Hematopoietic multipotent progenitor cell treated with erythropoietin and hydrocortisone succinate and interleukin-3 and kit ligand, for 17 days (in vitro differentiated cells): Measurements from ENCODE around the gene DOCK8.

Experiments used
- DNase-seq: peaks from one replicate; pipeline ENCODE4 v3.0.0-alpha.2; 2015; ENCODE audit warnings: low spot score

Gene DOCK8

DNA sequence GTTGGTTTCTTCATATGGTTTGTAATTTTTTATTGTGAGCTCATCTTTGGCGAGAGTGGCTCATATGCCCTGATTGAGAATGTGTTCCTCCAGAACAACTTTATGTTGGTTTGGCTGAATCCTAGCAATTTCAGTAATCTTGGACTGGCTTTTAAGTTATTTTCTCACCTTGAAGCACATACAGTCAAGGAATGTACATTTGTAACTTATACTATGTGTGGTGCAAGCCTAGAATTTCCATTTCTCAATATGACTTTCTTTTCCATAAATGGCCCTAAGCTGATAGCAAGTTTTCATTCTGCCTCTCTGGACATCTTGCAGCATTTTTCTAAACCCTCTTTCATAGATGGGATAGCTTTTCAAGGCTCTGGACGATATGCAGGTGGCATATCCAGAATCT is 247.5 kb downstream of the DOCK8 start:
- DNase-seq, result no peak

DNA sequence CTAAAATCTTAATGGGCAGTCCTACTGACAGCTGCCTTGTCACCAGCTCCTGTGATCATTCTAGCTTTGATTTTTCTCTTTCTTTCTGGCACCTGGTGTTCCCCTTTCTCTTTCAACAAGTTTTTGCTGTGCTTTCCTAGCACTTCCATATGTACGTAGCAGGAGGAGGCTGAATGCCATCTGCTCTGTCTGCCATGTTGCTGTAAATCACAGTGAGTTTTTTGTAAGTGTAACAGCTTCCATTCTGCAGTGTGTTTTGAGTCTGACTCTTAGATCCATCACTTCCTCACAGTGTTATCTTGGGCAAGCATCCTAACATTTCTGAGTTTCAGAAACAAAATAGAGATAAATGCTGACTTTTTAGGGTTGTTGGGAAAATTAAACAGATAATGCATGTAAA is 247.9 kb downstream of the DOCK8 start:
- no peak for DNase-seq

DNA sequence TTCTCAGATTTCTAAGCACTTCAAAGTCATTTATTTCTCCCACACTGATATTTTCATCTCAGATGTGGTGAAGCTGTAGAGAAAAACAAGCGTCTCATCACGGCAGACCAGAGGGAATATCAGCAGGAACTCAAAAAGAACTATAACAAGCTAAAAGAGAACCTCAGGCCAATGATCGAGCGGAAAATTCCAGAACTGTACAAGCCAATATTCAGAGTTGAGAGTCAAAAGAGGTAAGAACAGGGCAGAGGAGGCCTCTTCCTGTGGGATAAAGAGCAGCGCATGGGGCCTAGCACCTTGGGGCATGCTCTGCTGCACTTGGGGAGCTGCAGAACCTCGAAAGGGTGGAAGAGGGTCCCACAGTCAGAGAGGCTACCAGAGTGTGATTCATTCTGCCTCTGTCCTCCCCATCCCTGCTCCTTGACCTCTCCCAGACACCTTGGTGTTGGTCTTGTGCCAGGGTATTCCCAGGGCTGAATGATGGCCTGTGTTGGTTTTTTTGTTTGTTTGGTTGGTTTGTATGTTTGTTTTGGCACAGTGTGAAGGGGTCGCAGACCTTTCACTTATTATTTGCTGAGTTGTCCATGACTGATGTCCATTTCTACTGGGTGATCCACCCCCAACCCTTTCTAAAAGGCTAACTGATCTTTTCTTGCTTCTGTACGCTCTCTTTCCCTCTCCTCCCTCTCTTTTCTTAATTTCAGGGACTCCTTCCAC is 248.9 kb downstream of the DOCK8 start:
- DNase-seq, result no peak

DNA sequence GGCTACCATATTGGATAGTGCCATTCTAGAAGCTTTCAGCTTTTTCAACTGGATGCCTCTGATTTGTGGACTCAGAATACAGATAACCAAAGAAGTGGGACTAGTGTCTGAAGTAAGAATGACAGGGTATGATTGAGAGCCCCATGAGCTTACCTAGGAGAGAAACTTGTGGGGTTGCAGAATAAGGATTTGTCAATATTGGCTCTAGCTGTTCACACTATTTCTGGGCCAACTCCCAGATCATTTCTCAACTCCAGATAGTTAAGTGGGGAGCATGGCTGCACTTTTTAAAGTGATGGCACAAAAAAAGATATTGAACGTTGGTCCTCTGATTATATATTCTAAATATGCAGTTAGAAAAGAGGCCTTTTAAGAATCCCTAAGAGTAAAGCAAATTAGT is 252.1 kb downstream of the DOCK8 start:
- no peak for DNase-seq

DNA sequence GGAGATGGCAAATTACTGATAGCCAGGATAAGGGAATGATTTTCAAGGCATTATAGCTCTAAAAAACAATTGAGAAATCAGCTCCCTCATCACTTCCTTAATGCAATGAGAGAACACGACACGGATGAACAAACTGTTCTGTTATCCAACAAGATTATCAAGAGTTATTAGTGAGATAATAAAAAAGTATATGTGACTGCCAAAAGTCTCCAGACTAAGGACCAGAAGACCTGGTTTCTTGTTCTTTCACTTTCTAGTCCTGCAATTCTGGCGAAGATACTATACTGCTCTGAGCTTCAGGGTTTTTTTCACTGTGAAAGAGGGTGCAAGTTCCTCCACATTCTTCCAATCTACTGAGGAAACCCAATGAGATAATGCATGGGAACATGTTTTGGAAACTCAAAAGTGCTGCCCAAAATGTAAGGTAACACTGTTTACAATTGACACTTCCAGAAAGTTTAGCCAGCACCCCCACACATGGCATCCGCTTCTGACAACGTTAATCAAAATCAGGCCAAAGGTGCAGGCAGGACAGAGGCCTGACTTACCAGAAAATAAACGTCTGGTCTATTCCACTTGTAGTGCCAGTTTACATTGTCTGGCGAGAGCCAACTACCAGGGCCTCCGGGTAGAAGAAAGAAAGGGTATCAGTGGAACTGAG is 254.2 kb downstream of the DOCK8 start:
- no peak for DNase-seq

DNA sequence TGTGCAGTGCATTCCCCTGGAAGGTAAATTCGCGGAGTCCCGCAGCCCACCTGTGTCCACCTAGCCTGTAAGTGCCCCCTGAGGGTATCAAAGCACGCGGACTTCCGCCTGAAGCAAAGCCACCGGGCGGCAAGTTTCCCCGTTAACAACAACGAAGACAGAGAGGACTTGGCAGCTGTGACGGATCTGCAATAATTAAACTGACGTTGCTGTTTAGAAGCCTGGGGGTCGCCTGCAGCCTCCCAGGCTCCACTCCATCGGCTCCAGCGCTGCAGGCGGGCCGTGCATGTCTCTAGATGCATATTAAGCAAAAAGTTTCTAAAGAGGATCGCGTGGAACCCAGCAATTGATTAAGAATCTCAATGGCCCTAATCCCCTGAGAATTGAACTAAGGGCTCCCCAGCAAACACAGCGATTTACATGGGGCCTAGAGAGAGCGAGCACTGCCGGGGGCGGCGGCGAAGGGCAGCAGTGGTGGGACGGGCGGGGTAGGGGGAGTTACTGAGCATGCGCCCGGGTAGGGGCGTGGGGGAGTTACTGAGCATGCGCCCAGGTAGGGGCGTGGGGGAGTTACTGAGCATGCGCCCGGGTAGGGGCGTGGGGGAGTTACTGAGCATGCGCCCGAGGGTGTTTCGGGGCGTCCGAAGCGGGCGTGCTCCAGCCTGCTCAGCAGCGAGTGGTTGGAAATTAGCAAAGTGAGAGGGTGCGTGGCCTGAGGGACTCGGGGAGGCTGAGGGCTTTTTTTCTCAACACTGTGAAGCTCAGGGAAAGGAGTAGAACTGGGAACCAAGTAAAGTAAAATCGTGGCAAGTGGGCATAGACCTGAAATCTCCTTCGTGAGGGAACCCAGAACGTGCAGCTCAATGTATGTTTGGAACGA is 255.2 kb downstream of the DOCK8 start:
- DNase-seq, result peak; percentile 86

DNA sequence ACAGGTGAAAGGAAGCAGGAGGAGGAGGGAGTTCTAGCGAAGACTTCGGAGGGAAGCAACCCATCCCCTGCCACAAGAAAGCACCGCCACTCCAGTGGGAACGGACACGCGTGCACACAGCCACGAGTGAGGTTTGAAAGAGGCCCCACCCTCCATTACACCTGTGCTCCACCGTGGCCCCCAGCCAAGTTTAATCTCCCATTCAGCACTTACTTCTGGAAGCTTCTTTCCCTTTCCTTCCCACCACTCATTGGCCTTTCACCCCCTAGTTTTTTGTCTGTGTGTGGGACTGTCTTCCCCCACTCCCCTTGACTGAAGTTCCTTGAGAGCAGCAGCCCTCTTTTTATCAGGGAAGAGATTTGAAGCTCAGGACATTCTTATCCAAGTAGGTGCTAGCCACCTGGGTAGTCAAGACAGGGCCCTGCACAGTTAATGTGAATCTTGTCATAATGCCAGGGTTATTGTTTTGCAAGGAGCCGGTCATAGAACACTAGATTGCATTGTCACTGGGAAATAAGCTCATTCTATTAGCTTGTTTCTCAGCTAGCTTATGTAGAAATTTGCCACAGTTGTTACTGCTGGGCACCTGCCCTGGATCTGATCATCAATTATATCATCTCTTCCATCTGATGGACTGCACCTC is 256.0 kb downstream of the DOCK8 start:
- DNase-seq, result peak; percentile 14

DNA sequence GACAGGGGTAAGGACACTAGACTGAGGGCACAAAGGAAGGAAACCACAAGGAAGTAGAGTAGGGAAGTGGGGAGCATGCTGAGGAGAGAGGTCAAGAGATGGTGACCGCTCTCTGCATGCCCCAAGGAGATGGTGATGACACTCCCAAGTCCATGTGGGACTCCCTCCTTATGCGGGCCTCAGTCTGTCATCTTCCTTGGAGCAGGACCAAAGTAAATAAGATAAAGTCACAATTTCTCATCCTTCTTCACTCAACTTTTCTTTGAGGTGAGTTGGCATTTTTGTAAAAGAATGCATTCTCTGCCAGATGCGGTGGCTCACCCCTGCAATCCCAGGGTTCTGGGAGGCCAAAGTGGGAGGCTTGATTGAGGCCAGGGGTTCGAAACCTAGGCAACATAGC is 256.7 kb downstream of the DOCK8 start:
- no peak for DNase-seq

DNA sequence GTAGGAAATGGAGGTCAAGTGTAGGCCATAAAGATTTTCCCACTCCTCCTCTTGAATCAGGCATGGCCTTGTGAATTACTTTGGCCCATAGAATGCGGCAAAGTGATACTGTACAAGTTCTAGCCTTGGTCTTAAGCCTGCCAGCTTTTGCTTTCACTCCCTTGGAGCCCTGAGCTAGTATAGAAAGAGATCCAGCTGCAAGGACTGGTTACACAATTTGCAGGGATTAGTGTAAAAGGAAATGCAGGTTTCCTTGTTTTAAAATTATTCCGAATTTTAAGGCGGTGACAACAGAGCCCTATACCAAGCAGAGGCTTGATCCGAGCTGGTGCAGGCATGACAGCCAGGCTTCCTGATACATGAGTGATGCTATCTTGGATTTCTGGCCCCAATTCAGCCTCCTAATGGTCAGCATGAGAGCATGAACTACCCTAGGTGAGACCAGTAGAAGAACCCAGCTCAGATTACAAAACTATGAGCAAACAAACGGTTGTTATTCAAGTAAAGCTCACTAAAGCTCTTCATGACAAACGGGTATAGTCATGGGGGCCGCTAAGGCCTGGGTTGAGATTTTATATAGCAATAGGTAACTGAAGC is 257.9 kb downstream of the DOCK8 start:
- DNase-seq, result no peak

DNA sequence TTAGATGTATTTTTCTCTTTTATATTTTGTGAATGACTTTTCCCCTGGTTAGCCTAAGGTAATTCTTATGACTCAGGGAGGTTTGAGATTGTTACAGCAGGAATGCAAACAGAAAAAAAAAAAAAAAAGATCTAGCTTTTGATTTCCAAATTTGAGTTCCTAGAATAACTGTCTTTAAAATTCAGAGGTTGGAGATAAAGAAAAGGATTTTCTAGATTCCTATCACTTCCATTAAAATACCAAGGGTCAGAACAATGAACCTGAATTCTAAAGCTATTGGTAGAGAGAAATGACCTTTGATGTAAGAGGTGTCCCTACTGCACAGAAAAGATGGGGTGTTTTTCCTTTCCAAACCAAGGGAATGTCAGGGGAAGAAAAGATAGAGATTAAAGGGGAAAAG is 262.5 kb downstream of the DOCK8 start:
- no peak for DNase-seq

DNA sequence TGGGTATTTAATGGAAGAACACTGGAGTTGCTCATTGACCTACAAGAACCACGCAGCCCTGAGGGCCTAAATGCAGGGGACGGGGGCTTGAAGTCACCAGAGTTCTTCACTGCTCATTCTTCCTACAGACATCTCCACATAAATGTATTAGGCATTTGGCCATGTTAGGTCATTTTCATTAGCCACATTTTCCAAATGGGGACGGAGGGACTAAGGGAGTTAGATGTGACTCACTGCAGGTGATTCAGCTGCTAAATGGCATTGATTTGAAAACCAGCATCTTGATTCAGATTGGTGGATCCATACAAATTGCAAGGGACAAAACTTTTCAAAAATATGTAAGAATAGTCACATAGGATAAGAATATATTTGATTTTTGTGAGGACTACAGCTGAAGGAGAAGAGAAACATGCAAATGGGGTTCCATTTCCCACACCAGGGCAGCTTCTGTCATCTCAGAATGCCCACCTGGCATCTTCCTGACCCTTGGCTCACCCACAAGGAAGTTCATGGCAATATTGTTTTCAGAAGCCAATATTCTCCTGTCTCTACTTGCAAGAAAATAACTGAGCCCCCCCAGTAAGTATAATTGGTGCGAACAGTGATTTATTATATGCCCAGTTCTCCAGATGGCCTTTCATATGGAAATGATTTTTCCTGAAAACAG is 264.8 kb downstream of the DOCK8 start:
- DNase-seq, result no peak

DNA sequence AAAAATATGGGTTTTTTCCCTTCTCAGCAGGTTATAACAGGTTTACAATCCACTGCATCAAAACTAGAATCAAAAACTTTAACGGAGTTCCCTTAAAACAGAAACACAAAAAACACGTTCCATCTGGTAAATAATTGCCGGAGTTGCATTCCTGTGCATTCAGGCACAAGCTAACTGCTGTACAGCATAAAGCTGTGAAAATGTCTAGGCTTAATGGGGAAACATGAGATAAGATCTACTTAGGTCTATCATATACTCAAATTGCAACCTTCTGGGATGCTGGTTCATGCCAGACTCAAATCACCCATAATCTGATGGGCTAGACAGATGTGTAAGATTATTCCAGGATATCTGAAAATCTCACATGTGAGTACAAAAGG is 265.3 kb downstream of the DOCK8 start:
- DNase-seq, result no peak

DNA sequence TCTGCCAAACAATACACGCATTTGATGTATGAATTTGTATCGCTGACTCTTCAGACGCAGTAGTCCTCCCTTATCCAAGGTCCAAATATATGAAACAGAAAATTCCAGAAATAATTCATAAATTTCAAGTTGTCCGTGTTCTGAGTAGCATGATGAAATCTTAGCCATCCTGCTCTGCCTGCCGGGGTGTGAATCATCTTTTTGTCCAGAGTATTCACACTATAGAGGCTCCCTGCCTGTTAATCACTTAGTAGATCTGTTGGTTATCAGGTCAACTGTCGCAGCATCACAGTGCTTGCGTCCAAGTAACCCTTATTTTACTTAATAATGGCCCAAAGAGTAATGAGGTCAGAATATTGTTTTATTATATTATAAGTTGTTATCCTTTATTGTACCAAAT is 268.1 kb downstream of the DOCK8 start:
- no peak for DNase-seq

DNA sequence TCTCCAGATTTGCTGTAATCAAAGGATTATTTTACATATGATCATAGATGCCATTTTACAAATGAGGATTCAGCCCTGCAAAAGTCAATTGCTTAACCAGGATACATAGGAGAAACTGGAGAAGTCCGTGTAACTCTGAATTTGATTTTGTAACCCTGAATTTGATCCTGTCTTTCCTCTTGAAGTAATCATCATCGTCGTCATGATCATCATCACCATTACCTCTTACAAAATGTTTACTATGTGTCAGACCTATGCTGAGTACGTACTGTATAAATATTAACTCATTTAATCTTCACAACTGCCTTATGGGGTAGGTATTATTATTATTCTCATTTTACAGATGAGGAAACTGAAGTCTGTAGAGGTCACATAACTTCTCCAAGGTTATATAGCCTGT is 271.5 kb downstream of the DOCK8 start:
- no peak for DNase-seq

DNA sequence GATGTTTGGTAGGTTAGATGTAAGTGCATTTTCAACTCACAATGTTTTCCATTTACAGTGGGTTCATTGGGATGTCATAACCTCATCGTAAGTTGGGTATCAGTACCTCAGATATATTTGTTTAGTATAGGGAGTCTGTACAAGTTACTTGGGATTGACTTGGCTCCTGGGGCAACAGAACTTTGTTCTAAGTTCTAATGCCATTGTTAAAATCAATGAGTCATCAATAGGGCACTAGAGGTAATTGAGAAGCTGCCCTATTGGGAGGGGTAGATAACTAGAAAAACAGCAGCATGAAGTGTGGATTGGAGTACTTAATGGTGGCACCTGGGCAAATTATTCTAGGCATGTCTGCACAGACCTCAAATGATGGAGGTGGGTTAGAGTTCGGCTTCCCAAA is 272.8 kb downstream of the DOCK8 start:
- DNase-seq, result no peak

DNA sequence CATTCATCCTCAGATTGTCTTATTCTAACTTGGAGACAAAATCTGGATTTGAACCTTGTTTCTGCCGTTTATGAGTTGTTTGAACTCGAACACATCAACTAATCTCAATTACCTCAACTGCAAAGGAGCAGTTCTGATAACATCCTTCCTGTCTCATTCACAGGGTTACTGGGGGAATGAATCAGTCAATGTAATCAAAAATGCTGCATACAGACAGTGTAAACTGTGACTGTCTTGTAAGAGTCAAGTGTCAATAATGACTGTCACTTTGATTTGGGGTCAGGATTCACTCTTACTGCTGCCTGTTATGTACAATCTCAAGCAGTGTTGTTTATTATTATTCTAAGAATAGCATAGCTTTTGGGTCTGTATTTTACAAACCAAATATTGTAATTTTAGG is 273.8 kb downstream of the DOCK8 start:
- no peak for DNase-seq

DNA sequence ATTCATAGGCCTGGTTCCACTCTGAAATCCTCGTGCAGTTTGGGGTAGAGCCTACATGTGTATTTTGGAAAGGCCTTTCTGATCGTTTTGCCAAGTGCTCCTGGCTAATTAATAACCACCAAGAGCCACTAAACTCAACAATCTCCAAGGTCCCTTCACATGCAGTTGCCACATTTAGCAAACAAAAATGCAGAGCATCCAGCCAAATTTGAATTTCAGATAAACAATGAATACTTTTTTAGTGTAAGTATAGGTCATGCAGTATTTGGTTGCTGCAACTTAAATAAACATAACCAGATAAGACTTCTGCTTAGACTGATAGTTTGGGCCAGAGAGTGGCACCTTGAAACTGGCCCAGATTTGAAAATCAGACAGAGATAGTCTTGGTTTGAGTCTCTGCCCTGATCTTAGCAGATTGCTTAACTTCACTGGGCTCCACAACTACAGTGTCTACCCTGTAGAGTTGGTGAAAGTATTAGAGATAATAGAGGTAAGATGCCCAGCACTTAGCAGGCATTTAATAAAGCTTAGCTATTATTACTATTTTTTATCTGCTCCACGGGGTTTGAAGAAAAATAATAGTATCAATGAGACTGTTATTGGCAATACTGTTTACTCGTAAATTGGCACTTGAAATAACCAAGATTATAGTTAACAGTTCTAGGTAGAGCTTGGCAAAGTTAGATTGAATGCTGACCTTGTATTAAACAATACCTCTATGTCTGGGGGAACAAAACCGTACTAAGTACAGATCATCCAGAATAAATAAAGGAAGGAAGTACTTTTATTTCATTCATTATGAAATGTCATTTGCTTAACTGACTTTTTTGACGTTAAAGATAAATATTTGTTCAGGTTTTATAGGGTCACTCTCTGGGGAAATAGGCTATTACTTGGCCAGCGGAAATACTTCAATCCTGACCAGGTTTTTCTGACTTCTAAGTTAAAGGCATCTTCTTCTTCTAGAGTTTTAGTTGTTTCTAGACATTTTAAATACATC is 274.8 kb downstream of the DOCK8 start:
- no peak for DNase-seq

DNA sequence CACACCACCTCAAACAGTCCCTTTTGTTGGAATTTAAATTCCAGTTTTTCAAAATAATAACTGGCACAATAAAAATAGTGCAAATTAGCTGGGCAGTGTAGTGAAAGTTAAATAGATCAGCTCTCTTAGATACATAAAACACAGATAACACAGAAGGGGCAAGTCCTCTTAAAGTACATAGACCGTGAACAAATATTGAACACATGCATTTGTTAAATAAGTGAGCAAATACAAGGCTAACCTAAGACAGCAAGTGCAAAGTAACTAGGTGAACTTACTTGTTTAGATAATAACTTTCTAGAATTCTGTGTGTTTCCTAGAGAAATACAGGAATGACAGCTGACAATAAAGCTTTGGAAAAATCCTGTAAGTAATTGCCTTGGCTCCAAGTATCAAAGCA is 280.1 kb downstream of the DOCK8 start:
- DNase-seq, result no peak

DNA sequence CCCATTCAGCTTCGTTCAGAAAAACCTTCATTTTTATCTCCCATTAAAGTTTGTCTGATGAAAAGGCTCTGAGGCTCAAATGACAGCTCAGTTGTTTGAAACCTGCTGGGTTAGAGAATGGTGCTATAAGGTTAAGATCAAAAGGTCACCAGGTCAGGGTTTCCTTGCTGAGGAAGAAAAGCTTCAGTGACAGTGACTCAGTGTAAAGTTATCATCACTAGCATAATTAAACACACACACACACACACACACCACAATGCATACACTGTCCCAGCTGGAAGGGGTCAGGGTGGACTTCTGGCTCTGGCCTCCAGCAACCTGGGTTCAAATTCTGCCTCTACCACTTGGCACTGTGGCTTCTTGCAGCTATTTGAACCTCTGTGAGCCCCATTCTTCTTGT is 281.1 kb downstream of the DOCK8 start:
- DNase-seq, result no peak

DNA sequence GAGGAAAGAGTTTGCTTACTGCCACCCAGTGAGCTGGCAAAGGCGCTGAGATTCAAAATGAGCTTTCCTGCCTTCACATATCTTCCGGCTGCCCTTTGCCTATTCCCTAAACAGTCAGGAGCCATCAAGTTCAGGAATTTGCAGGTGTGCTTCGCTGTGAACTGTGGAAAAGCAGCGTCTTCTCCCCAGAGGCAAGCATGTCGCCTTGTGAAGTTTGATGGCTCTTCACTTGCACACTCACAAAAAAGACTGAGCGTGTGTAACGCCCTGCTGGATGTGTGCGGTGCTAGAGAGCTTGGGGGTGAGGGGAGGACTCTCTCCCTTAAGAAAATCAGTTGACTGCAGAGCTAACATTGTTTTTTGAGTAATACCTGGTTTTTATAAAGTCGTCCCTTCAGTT is 288.7 kb downstream of the DOCK8 start:
- DNase-seq, result no peak
